NCI-H2107 (cell line): ENCODE measurements around the gene FAM20C.
"Not testable (repeated sequence)": the region's sequence is repeated elsewhere in the genome, so short reads cannot be mapped to it uniquely, and the experiment has no call there.

ENCODE experiments used
- DNase-seq: peaks from one replicate; lab custom pipeline; 2025; lab: John Stamatoyannopoulos, UW

Gene FAM20C

GRCh38 chr7:228610-229009 is 36.2 kb downstream of the FAM20C start:
- no peak for DNase-seq

DNA sequence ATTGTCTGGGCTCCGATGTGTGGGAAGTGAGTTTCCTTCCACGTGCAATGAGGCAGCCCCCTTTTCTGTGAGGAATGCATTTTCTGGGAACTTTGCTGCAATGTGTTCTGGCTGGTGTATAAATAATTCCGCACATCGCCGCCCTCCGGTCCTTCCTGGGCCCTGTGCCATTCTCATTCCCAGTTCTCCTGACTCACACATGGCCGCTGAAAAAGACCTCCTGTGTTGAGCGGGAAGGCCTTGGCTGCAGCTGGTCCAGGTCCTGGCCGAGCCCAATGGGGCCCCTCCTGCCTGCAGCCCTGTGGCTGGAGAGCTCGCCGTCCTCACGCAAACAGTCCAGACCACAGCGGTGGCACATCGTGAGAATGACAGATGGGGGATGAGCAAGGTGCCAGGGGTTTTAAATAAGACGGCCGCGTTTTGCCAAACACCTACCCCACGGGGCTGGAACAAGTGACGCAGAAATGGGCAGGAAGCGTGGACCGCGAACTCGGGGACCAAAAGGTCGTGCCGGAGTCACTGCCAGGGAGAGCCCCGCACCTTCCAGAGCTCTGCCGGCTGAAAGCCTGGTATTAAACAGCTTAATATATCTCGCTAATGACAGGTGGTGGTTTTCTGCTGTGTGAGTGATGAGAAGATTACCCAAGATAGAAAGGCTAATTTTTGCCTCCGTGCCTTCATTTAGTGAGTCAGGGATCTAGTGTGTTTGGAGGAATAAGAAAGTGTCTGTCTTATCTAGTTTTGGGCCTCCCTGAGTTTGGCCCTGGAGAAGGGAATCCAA is 37.0 kb downstream of the FAM20C start:
- no peak for DNase-seq

DNA sequence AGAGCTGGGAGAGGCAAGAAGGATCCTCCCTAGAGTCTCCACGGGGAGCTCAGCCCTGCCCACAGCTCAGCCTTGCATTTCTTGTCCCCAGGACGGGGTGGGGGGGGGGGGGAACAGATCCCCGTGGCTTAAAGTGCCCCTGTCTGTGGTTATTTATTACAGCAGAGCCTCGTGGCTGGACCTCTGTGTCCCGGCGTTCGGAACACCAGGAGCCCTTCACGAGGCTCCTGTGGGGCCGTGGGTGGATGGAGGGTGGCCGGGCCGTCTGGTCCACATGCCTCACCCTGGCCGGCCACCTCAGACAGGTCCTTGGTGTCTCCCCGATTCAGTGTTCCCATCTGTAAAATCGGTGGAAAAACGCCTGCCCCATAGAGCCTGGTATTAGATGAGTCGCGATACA is 37.9 kb downstream of the FAM20C start:
- DNase-seq: no peak

- DNase-seq: no peak
Observed at GRCh38 chr7:231030-231857, 38.9 kb downstream of the FAM20C start.

- no peak for DNase-seq
Observed at GRCh38 chr7:231858-232246, 39.5 kb downstream of the FAM20C start.

GRCh38 chr7:232410-233248 is 40.3 kb downstream of the FAM20C start:
- no peak for DNase-seq

GRCh38 chr7:233249-234035 is 41.1 kb downstream of the FAM20C start:
- DNase-seq: no peak

GRCh38 chr7:234051-234707 is 41.8 kb downstream of the FAM20C start:
- DNase-seq: no peak

GRCh38 chr7:234708-235553 is 42.6 kb downstream of the FAM20C start:
- DNase-seq: no peak

DNA sequence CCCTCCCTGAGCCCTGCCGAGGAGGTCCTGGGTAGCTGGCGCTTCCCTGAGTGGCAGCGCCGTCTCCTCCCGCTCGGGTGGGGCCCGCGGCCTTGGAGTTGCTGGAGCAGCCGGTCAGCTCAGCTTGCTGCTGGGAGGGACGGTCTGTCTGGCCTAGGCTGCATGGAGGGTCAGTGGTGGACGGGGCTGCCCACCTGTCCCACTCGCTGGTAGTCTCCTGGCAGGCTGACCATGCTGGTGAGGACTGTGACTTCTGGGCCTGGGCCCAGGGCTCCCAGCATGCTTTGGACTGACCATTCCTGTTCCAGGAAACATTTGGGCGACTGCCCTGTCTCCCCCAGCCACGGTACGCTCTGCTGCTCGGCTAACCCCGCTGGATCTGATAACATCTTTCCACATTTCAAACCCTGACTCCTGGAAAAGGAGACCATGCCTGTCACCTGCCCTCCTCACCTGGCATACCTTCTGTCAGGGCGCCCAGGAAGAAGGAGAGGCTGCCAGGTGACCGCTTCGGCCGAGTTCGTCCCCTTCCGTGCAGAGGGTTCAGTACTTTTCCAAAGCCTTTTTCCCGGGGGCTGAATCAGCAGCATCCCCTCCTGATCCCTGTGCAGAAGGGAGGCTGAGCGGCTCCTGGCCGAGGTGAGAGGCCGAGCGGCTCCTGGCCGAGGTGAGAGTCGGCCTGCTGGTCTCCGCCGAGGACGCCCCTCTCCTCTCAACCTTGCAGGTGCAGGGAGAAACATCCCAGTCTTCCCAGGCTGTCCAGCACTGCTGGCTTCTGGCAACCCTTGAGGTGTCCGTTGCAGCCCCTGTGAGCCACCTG is 43.4 kb downstream of the FAM20C start:
- no peak for DNase-seq

DNA sequence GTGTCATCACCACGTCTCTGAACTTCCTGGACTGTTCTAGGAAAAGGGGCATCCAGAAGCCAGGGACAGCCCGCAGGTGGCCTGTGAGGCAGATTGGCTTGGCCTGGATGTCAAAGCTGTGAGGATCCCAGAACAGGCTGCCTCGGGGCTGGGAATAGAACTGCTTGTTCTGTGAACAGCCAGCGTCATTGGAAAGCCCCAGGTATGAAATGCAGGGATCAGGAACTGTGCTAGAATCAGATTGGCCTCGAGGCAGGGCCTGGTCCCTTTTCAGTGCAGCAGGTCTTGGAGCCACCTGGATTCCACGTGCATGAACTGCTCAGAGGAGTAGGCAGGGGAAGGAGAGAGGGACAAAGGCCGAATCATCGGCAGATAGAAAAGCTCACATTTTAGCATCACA is 44.6 kb downstream of the FAM20C start:
- DNase-seq: no peak

- no peak for DNase-seq
Observed at GRCh38 chr7:237385-237784, 45.0 kb downstream of the FAM20C start.

DNA sequence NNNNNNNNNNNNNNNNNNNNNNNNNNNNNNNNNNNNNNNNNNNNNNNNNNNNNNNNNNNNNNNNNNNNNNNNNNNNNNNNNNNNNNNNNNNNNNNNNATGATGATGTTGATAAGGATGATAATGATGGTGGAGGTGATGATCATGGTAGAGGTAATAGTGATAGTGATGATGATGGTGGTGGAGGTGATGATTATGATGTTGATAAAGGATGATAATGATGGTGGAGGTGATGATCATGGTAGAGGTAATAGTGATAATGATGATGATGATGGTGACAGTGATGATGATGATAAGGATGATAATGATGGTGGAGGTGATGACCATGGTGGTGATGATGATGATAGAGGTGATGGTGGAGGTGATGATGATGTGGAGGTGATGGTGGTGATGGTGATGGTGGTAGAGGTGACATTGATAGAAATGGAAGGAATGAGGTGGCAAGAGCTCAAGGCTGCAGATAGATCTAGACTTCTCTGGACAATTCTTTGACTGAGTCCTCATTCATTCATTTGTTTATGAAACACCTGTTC is 47.8 kb downstream of the FAM20C start:
- DNase-seq: no peak

DNA sequence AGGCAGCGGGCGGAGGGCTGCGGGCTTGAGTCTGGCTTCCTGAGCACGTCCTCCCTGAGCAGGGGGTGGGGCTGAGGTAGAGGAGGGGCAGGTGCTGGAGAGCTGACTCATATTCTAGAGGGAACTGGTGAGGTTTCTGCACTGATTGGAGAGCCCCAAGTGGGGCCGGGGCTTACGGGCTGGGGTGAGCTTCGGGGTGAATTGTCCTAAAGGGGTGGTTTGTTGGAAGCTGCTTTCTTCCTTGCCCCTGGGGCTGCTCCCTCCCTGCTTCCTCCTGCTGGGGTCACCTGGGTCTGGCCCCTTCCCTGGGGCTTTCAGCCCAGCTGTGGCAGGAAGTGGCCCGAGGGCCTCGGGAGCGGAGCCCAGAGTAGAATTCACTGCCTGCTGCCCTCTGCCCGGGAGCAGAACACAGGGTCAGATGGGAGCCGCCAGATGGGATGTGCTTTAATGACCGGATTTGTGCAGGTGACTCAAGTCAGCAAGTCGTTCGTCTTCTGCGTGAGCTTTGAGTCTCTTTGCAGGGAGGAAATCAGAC is 48.6 kb downstream of the FAM20C start:
- no peak for DNase-seq

- DNase-seq: no peak
Observed at GRCh38 chr7:241513-241912, 49.1 kb downstream of the FAM20C start.

GRCh38 chr7:242826-243579 is 50.6 kb downstream of the FAM20C start:
- not testable (repeated sequence) for DNase-seq

DNA sequence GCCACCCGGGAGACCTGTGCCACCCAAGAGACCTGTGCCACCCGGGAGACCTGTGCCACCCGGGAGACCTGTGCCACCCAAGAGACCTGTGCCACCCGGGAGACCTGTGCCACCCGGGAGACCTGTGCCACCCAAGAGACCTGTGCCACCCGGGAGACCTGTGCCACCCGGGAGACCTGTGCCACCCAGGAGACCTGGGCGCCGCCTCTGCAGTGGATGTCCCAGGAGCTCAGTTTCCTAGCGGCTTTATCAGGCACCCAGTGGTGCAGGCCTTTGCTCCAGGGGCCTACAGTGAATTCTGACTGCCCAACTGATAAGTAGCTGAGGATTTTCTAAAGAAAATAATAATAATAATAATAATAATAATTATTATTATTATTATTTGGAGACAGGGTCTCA is 51.2 kb downstream of the FAM20C start:
- DNase-seq: not testable (repeated sequence)

DNA sequence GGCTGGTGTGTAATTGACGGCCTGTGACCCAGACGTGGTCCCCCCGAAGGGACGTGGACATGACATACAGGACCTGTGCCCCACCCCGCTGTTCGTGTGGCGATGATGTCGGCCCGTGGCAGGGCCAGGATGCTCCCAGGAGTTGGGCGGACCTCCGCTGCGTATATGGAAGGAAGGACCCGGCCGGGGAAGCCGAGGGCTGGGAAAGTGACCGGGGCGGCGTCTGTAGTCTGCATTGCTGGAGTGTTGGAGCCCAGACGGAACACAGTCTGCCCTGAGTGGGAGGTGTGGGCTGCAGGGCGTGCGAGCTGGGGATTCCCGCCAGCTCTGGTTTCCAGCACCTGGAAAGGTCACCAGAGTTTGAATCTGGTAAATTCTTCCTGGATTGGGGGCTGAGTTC is 52.6 kb downstream of the FAM20C start:
- DNase-seq: no peak
